Body of pancreas (tissue), 4 donors: ENCODE data around the gene EPSTI1. TPM values are rescaled to one million over a fixed set of nuclear protein-coding genes. Genes with fewer than 3 reads are reported as not detected.
"Not testable (repeated sequence)": the region's sequence is repeated elsewhere in the genome, so short reads cannot be mapped to it uniquely, and the experiment has no call there.

Experiments used
- ATAC-seq: fragments of 150-250 bp; one replicate; pipeline ENCODE4 v1.9.1; 2016
- DNase-seq, 4 donors: peaks; one replicate each; pipeline ENCODE4 v3.0.0-alpha.2; 2019
- H3K27ac ChIP-seq, 4 donors: fragments of 200-600 bp; sonication (generic); 1 replicate in 3 of 4; 2 replicates in 1 of 4; pipeline versions ENCODE4 v1.5.1 to v1.6.1; 2016 to 2019; ENCODE audit warnings: mild to moderate bottlenecking in 1 of 4, mixed read lengths in 1 of 4, moderate library complexity in 1 of 4
- H3K27me3 ChIP-seq, 2 donors: fragments of 200-600 bp; sonication (generic); one replicate each; pipeline ENCODE4 v1.6.0; 2016; ENCODE audit warnings: mild to moderate bottlenecking in 1 of 2
- H3K36me3 ChIP-seq, 2 donors: fragments of 200-600 bp; sonication (generic); replicated peaks in 1 of 2; 2 replicates each; pipeline ENCODE4 v1.5.1; 2016; ENCODE audit warnings: low read depth in 2 of 2; ENCODE audit not compliant: insufficient read depth in 1 of 2
- H3K4me1 ChIP-seq: fragments of 200-600 bp; sonication (generic); one replicate; pipeline ENCODE4 v1.6.0; 2016
- H3K4me3 ChIP-seq, 2 donors: fragments of 200-600 bp; sonication (generic); 1 replicate in 1 of 2; 2 replicates in 1 of 2; pipeline ENCODE4 v1.5.1; 2016 to 2019
- H3K9me3 ChIP-seq, 3 donors: fragments of 200-600 bp; sonication (generic); 1 replicate in 2 of 3; 2 replicates in 1 of 3; pipeline ENCODE4 v1.5.1; 2016
- CTCF ChIP-seq, 7 experiments: fragments of 450-650 bp in 4 of 7; fragments of 200-600 bp in 3 of 7; sonication (generic) in 3 of 7; IDR thresholded peaks; one replicate each; pipeline ENCODE4 v1.5.1; 2016 to 2019; ENCODE audit warnings: antibody characterized with exemption in 7 of 7
- POLR2A ChIP-seq, 3 donors: fragments of 450-650 bp; IDR thresholded peaks; one replicate each; pipeline ENCODE4 v1.6.1; 2016; ENCODE audit warnings: antibody characterized with exemption in 3 of 3, mild to moderate bottlenecking in 2 of 3
- WGBS, 2 donors: methylation state at CpG; one replicate each; pipeline ENCODE4 v1.1.5; 2017; 5-methylcytosine and 5-hydroxymethylcytosine counted together
- intact Hi-C: fragments of 100-400 bp; cut with DNase I; formaldehyde crosslinking; loops from one replicate; pipeline ENCODE4 v1.15.1; 2023
- total RNA-seq, 2 donors: library from RNA; depleted of rRNA; stranded (reverse); fragments of >200 nt; gene quantifications; one replicate each; pipeline ENCODE4 v1.1.0, GENCODE V29; 2016

The EPSTI1 gene
- total RNA-seq, 2 donors from 2014 or later = 1.6 to 6.6 TPM

- 93 to 100% methylated on average over 1 of the region's 1 CpG for whole genome bisulfite sequencing, 2 donors
- DNase-seq = no peak
- Histone ChIP-seq H3K27ac (no peak overlapping the region), H3K4me1 (peaks cover 16% of the 10 kb centered on the region), H3K4me3 (no peak overlapping the region), H3K9me3 (no peaks in the 10 kb centered on the region), H3K36me3 (no peaks in the 10 kb centered on the region), H3K27me3 (no peaks in the 10 kb centered on the region)
- no peak for ATAC-seq
- intact Hi-C loops = no loop called here
- TF ChIP-seq POLR2A (IDR thresholded peaks at IDR 0.05) = no peak
- no peak for TF ChIP-seq CTCF (IDR thresholded peaks at IDR 0.05)
These were observed 2.8 kb upstream of the EPSTI1 start for GRCh38 chr13:42994878-42995277.

- DNase-seq (no peak), ATAC-seq (no peak)
- WGBS, 2 donors = 24 to 29% methylated on average over 4 of the region's 4 CpGs
- no peaks in the 10 kb centered on the region for H3K36me3 ChIP-seq
- H3K4me1 ChIP-seq = peaks cover 16% of the 10 kb centered on the region
- H3K27ac ChIP-seq = peak overlapping the region in 3 of 4 donors; percentile 70 to 87 (median 72)
- intact Hi-C loops = no loop called here
- H3K27me3 ChIP-seq = no peaks in the 10 kb centered on the region
- H3K4me3 ChIP-seq = peak overlapping the region in 1 of 2 donors; percentile 59
- TF ChIP-seq CTCF (IDR thresholded peaks at IDR 0.05) (no peak), POLR2A (IDR thresholded peaks at IDR 0.05) (no peak)
- no peaks in the 10 kb centered on the region for H3K9me3 ChIP-seq
These were observed 702 bp upstream of the EPSTI1 start for GRCh38 chr13:42992764-42993122.

- H3K36me3 ChIP-seq, intact Hi-C loops, H3K9me3 ChIP-seq, DNase-seq, H3K27me3 ChIP-seq: not testable (repeated sequence)
- Histone ChIP-seq H3K4me1 (peaks cover 16% of the 10 kb centered on the region), H3K27ac (peak overlapping the region in 3 of 4 donors; percentile 70 to 87 (median 72)), H3K4me3 (peak overlapping the region in 1 of 2 donors; percentile 59)
- ATAC-seq = peak; percentile 6
- 70 to 73% methylated on average over 14 to 15 of the region's 15 CpGs for WGBS, 2 donors
These were observed 676 bp downstream of the EPSTI1 start for GRCh38 chr13:42991233-42991897.

- Histone ChIP-seq H3K9me3 (no peaks in the 10 kb centered on the region), H3K4me1 (peaks cover 16% of the 10 kb centered on the region), H3K36me3 (no peaks in the 10 kb centered on the region), H3K27ac (no peak overlapping the region), H3K4me3 (no peak overlapping the region), H3K27me3 (no peaks in the 10 kb centered on the region)
- TF ChIP-seq CTCF (IDR thresholded peaks at IDR 0.05) = no peak
- no peak for TF ChIP-seq POLR2A (IDR thresholded peaks at IDR 0.05)
- intact Hi-C loops = no loop called here
- DNase-seq = no peak
- ATAC-seq = no peak
- WGBS, 2 donors = 73 to 81% methylated on average over 10 of the region's 10 CpGs
These were observed 1.5 kb downstream of the EPSTI1 start for GRCh38 chr13:42990291-42991232.

- intact Hi-C loops = no loop called here
- 57 to 71% methylated on average over 7 of the region's 7 CpGs for WGBS, 2 donors
- peak overlapping the region in 1 of 4 donors; percentile 38 for H3K27ac ChIP-seq
- no peaks in the 10 kb centered on the region for H3K27me3 ChIP-seq
- H3K4me3 ChIP-seq = no peak overlapping the region
- peaks cover 9% of the 10 kb centered on the region for H3K4me1 ChIP-seq
- no peak for DNase-seq
- no peaks in the 10 kb centered on the region for H3K36me3 ChIP-seq
- ATAC-seq = no peak
- no peak for TF ChIP-seq CTCF (IDR thresholded peaks at IDR 0.05)
- TF ChIP-seq POLR2A (IDR thresholded peaks at IDR 0.05) = no peak
- H3K9me3 ChIP-seq = no peaks in the 10 kb centered on the region
These were observed 5.9 kb downstream of the EPSTI1 start for GRCh38 chr13:42986176-42986574.
